NCI-H2196 (cell line): ENCODE data around the gene KRTAP12-2.
A peak's percentile ranks its signal among the peaks of the same experiment; 100 is the strongest.
"Not testable (repeated sequence)": the region's sequence is repeated elsewhere in the genome, so short reads cannot be mapped to it uniquely, and the experiment has no call there.

ENCODE experiments used
- DNase-seq: peaks from one replicate; lab custom pipeline; 2025; ENCODE audit not compliant: unreplicated experiment; lab: John Stamatoyannopoulos, UW

The KRTAP12-2 gene

GRCh38 chr21:44653656-44654575 lies 12.8 kb downstream of the KRTAP12-2 start:
- DNase-seq = peak; percentile 71

- DNase-seq = peak; percentile 28
Measured at GRCh38 chr21:44653123-44653522, 13.6 kb downstream of the KRTAP12-2 start.

GRCh38 chr21:44650973-44651675 lies 15.6 kb downstream of the KRTAP12-2 start:
- no peak for DNase-seq

GRCh38 chr21:44650265-44650972 lies 16.3 kb downstream of the KRTAP12-2 start:
- DNase-seq = no peak

GRCh38 chr21:44649521-44650100 lies 17.1 kb downstream of the KRTAP12-2 start:
- no peak for DNase-seq

- DNase-seq = no peak
Measured at GRCh38 chr21:44648557-44649311, 18.0 kb downstream of the KRTAP12-2 start.

- peak; percentile 18 for DNase-seq
Measured at GRCh38 chr21:44647222-44647552, 19.5 kb downstream of the KRTAP12-2 start.

- DNase-seq = not testable (repeated sequence)
Measured at GRCh38 chr21:44646366-44647221, 20.1 kb downstream of the KRTAP12-2 start, which contains the start of gene KRTAP10-11. KRTAP10-11 (plus strand) TSS chr21:44646414; CDS start chr21:44646459, 45 bp downstream.

- DNase-seq = no peak
Measured at GRCh38 chr21:44644878-44645277, 21.8 kb downstream of the KRTAP12-2 start.

- DNase-seq = no peak
Measured at GRCh38 chr21:44643741-44644310, 22.9 kb downstream of the KRTAP12-2 start.

GRCh38 chr21:44640761-44641160 lies 26.0 kb downstream of the KRTAP12-2 start:
- no peak for DNase-seq

GRCh38 chr21:44639331-44639655 lies 27.4 kb downstream of the KRTAP12-2 start:
- DNase-seq = no peak

GRCh38 chr21:44638506-44639330 lies 28.0 kb downstream of the KRTAP12-2 start:
- not testable (repeated sequence) for DNase-seq

GRCh38 chr21:44637851-44638348 lies 28.8 kb downstream of the KRTAP12-2 start:
- DNase-seq = not testable (repeated sequence)

- DNase-seq = no peak
Measured at GRCh38 chr21:44637018-44637850, 29.5 kb downstream of the KRTAP12-2 start, which contains the start of gene KRTAP10-10. KRTAP10-10 (plus strand) TSS chr21:44637356; CDS start chr21:44637418, 62 bp downstream.

GRCh38 chr21:44636209-44637017 lies 30.3 kb downstream of the KRTAP12-2 start:
- DNase-seq = no peak
